Measurements from ENCODE around the gene VKORC1.

VKORC1 gene

GRCh38 chr16:31086629-31086906, 8.0 kb downstream of the VKORC1 start:
- no peaks in the 10 kb centered on the region for H3K27me3 ChIP-seq (ENCODE audit: insufficient read depth, low read length)
- H3K4me3 ChIP-seq (ENCODE audit: low read depth, low read length) = no peak overlapping the region
- peaks cover 24% of the 10 kb centered on the region for H3K79me2 ChIP-seq (ENCODE audit: control insufficient read depth, insufficient read depth, low read length, unreplicated experiment)
- H2AFZ ChIP-seq (ENCODE audit: low read length, unreplicated experiment) = no peak overlapping the region
- peaks cover 8% of the 10 kb centered on the region for H3K4me1 ChIP-seq (ENCODE audit: control insufficient read depth, insufficient read depth, low read length, unreplicated experiment)
- H3K27ac ChIP-seq (ENCODE audit: low read depth, low read length) = no peak overlapping the region
- H3K36me3 ChIP-seq (ENCODE audit: insufficient read depth, low read length) = peaks cover 7% of the 10 kb centered on the region; the same call in 1 of the 2 replicates

- Histone ChIP-seq H2AFZ (ENCODE audit: low read length, unreplicated experiment) (no peak overlapping the region), H3K27ac (ENCODE audit: low read depth, low read length) (no peak overlapping the region), H3K27me3 (ENCODE audit: insufficient read depth, low read length) (no peaks in the 10 kb centered on the region), H3K79me2 (ENCODE audit: control insufficient read depth, insufficient read depth, low read length, unreplicated experiment) (peaks cover 19% of the 10 kb centered on the region), H3K4me1 (ENCODE audit: control insufficient read depth, insufficient read depth, low read length, unreplicated experiment) (peaks cover 8% of the 10 kb centered on the region), H3K4me3 (ENCODE audit: low read depth, low read length) (no peak overlapping the region), H3K36me3 (ENCODE audit: insufficient read depth, low read length) (peaks cover 7% of the 10 kb centered on the region; the same call in 1 of the 2 replicates)
Observed at GRCh38 chr16:31085873-31086628, 8.5 kb downstream of the VKORC1 start.

GRCh38 chr16:31085411-31085810, 9.2 kb downstream of the VKORC1 start:
- peaks cover 7% of the 10 kb centered on the region for H3K4me1 ChIP-seq (ENCODE audit: control insufficient read depth, insufficient read depth, low read length, unreplicated experiment)

GRCh38 chr16:31084584-31085302, 9.9 kb downstream of the VKORC1 start:
- Histone ChIP-seq H3K4me3 (ENCODE audit: low read depth, low read length) (no peak overlapping the region), H3K4me1 (ENCODE audit: control insufficient read depth, insufficient read depth, low read length, unreplicated experiment) (peaks cover 5% of the 10 kb centered on the region)

More at GRCh38 chr16:31085411-31085810, 9.2 kb downstream of the VKORC1 start:
- H3K79me2 ChIP-seq (ENCODE audit: control insufficient read depth, insufficient read depth, low read length, unreplicated experiment) = peaks cover 12% of the 10 kb centered on the region
- H3K27me3 ChIP-seq (ENCODE audit: insufficient read depth, low read length) = no peaks in the 10 kb centered on the region
- H2AFZ ChIP-seq (ENCODE audit: low read length, unreplicated experiment) = no peak overlapping the region
- H3K36me3 ChIP-seq (ENCODE audit: insufficient read depth, low read length) = peaks cover 7% of the 10 kb centered on the region; the same call in 1 of the 2 replicates
- no peak overlapping the region for H3K4me3 ChIP-seq (ENCODE audit: low read depth, low read length)
- no peak overlapping the region for H3K27ac ChIP-seq (ENCODE audit: low read depth, low read length)

GRCh38 chr16:31083981-31084380, 10.6 kb downstream of the VKORC1 start:
- Histone ChIP-seq H3K79me2 (ENCODE audit: control insufficient read depth, insufficient read depth, low read length, unreplicated experiment) (peaks cover 8% of the 10 kb centered on the region), H3K36me3 (ENCODE audit: insufficient read depth, low read length) (peaks cover 12% of the 10 kb centered on the region; the same call in 1 of the 2 replicates), H2AFZ (ENCODE audit: low read length, unreplicated experiment) (no peak overlapping the region), H3K27me3 (ENCODE audit: insufficient read depth, low read length) (no peaks in the 10 kb centered on the region), H3K4me3 (ENCODE audit: low read depth, low read length) (no peak overlapping the region), H3K4me1 (ENCODE audit: control insufficient read depth, insufficient read depth, low read length, unreplicated experiment) (peaks cover 5% of the 10 kb centered on the region), H3K27ac (ENCODE audit: low read depth, low read length) (no peak overlapping the region)

More at GRCh38 chr16:31084584-31085302, 9.9 kb downstream of the VKORC1 start:
- H2AFZ ChIP-seq (ENCODE audit: low read length, unreplicated experiment) = no peak overlapping the region
- no peak overlapping the region for H3K27ac ChIP-seq (ENCODE audit: low read depth, low read length)
- H3K27me3 ChIP-seq (ENCODE audit: insufficient read depth, low read length) = no peaks in the 10 kb centered on the region
- H3K79me2 ChIP-seq (ENCODE audit: control insufficient read depth, insufficient read depth, low read length, unreplicated experiment) = peaks cover 9% of the 10 kb centered on the region
- peaks cover 12% of the 10 kb centered on the region; the same call in 1 of the 2 replicates for H3K36me3 ChIP-seq (ENCODE audit: insufficient read depth, low read length)

- Histone ChIP-seq H3K4me3 (ENCODE audit: low read depth, low read length) (no peak overlapping the region), H3K4me1 (ENCODE audit: control insufficient read depth, insufficient read depth, low read length, unreplicated experiment) (peaks cover 5% of the 10 kb centered on the region), H3K27me3 (ENCODE audit: insufficient read depth, low read length) (no peaks in the 10 kb centered on the region), H2AFZ (ENCODE audit: low read length, unreplicated experiment) (no peak overlapping the region), H3K36me3 (ENCODE audit: insufficient read depth, low read length) (peaks cover 12% of the 10 kb centered on the region; the same call in 1 of the 2 replicates), H3K27ac (ENCODE audit: low read depth, low read length) (no peak overlapping the region), H3K79me2 (ENCODE audit: control insufficient read depth, insufficient read depth, low read length, unreplicated experiment) (peaks cover 4% of the 10 kb centered on the region)
Observed at GRCh38 chr16:31083556-31083955, 11.0 kb downstream of the VKORC1 start.

GRCh38 chr16:31083081-31083480, 11.5 kb downstream of the VKORC1 start:
- no peaks in the 10 kb centered on the region for H3K27me3 ChIP-seq (ENCODE audit: insufficient read depth, low read length)
- peaks cover 5% of the 10 kb centered on the region for H3K4me1 ChIP-seq (ENCODE audit: control insufficient read depth, insufficient read depth, low read length, unreplicated experiment)
- H3K36me3 ChIP-seq (ENCODE audit: insufficient read depth, low read length) = peaks cover 13% of the 10 kb centered on the region; the same call in 1 of the 2 replicates
- H3K4me3 ChIP-seq (ENCODE audit: low read depth, low read length) = no peak overlapping the region
- no peak overlapping the region for H2AFZ ChIP-seq (ENCODE audit: low read length, unreplicated experiment)
- H3K27ac ChIP-seq (ENCODE audit: low read depth, low read length) = no peak overlapping the region
- H3K79me2 ChIP-seq (ENCODE audit: control insufficient read depth, insufficient read depth, low read length, unreplicated experiment) = no peaks in the 10 kb centered on the region

- Histone ChIP-seq H3K27me3 (ENCODE audit: insufficient read depth, low read length) (no peaks in the 10 kb centered on the region), H3K36me3 (ENCODE audit: insufficient read depth, low read length) (peaks cover 18% of the 10 kb centered on the region; the same call in 1 of the 2 replicates), H3K4me1 (ENCODE audit: control insufficient read depth, insufficient read depth, low read length, unreplicated experiment) (peaks cover 5% of the 10 kb centered on the region), H3K79me2 (ENCODE audit: control insufficient read depth, insufficient read depth, low read length, unreplicated experiment) (peaks cover 4% of the 10 kb centered on the region), H2AFZ (ENCODE audit: low read length, unreplicated experiment) (no peak overlapping the region), H3K27ac (ENCODE audit: low read depth, low read length) (no peak overlapping the region), H3K4me3 (ENCODE audit: low read depth, low read length) (no peak overlapping the region)
Observed at GRCh38 chr16:31082368-31083045, 12.1 kb downstream of the VKORC1 start.

- H3K4me3 ChIP-seq (ENCODE audit: low read depth, low read length) = no peak overlapping the region
- no peak overlapping the region for H3K27ac ChIP-seq (ENCODE audit: low read depth, low read length)
- H3K27me3 ChIP-seq (ENCODE audit: insufficient read depth, low read length) = no peaks in the 10 kb centered on the region
- H3K36me3 ChIP-seq (ENCODE audit: insufficient read depth, low read length) = peaks cover 21% of the 10 kb centered on the region; the same call in 1 of the 2 replicates
- H2AFZ ChIP-seq (ENCODE audit: low read length, unreplicated experiment) = no peak overlapping the region
- peaks cover 12% of the 10 kb centered on the region for H3K79me2 ChIP-seq (ENCODE audit: control insufficient read depth, insufficient read depth, low read length, unreplicated experiment)
- peaks cover 5% of the 10 kb centered on the region for H3K4me1 ChIP-seq (ENCODE audit: control insufficient read depth, insufficient read depth, low read length, unreplicated experiment)
Observed at GRCh38 chr16:31081428-31082351, 12.9 kb downstream of the VKORC1 start.
